ENCODE results near the gene LYRM4. TPM values are rescaled to one million over a fixed set of nuclear protein-coding genes. Genes with fewer than 3 reads are reported as not detected.

Gene LYRM4
- polyA plus RNA-seq, 2 of the 4 experiments (the other 2 are of a cell fraction) = 25.6 to 43.3 TPM

GRCh38 chr6:5235830-5236229 is 24.9 kb downstream of the LYRM4 start (continued):
- TF ChIP-seq REST (IDR thresholded peaks at IDR 0.05) = no peak
- no peak for TF ChIP-seq JUNB (IDR thresholded peaks at IDR 0.05)
- TF ChIP-seq FOXS1 (CRISPR knock-in tag; IDR thresholded peaks at IDR 0.05) = no peak
- TF ChIP-seq RAD21 (conservative IDR thresholded peaks at IDR 0.05 in 1 of 2, IDR thresholded peaks at IDR 0.05 in 1 of 2) = no peak
- no peak for TF ChIP-seq TP53 (CRISPR knock-in tag; IDR thresholded peaks at IDR 0.05)
- no peak for TF ChIP-seq RNF2 (IDR thresholded peaks at IDR 0.05; ENCODE audit: borderline replicate concordance, low read depth)
- no peak for TF ChIP-seq SREBF2 (IDR thresholded peaks at IDR 0.05)

GRCh38 chr6:5234874-5235273 is 25.9 kb downstream of the LYRM4 start:
- ChIA-PET CTCF (interaction anchor here (1.0 kb wide), 1 partner anchor 19 kb away, joined by 3 read pairs; no protein-coding TSS in a partner anchor), POLR2A (no interaction called here)
- H3K4me1 ChIP-seq = no peaks in the 10 kb centered on the region
- DNase-seq (ENCODE audit: low read depth in 1 of 2, low spot score in 1 of 2) = no peak
- H3K4me2 ChIP-seq = no peak overlapping the region
- no peaks in the 10 kb centered on the region for H3K9me3 ChIP-seq
- H3K27ac ChIP-seq = no peak overlapping the region
- TF ChIP-seq TP53 (CRISPR knock-in tag; IDR thresholded peaks at IDR 0.05) (no peak), RARB (CRISPR knock-in tag; IDR thresholded peaks at IDR 0.05) (no peak), PBX3 (IDR thresholded peaks at IDR 0.05) (no peak), RFX5 (IDR thresholded peaks at IDR 0.05) (no peak), E2F6 (IDR thresholded peaks at IDR 0.05; ENCODE audit: borderline replicate concordance, low read depth) (no peak), ATOH8 (CRISPR knock-in tag; IDR thresholded peaks at IDR 0.05; ENCODE audit: low read depth) (no peak), POLR2AphosphoS2 (conservative IDR thresholded peaks at IDR 0.05; ENCODE audit: low read length) (no peak), EP300 (IDR thresholded peaks at IDR 0.05) (no peak), PHF8 (IDR thresholded peaks at IDR 0.05; ENCODE audit: borderline replicate concordance, low read depth) (no peak), CHD2 (IDR thresholded peaks at IDR 0.05; ENCODE audit: low read length, partially characterized antibody) (no peak), HEYL (CRISPR knock-in tag; IDR thresholded peaks at IDR 0.05) (no peak), SMC3 (IDR thresholded peaks at IDR 0.05) (no peak), CTCF (IDR thresholded peaks at IDR 0.05) (no peak), ESRRA (IDR thresholded peaks at IDR 0.05; ENCODE audit: borderline replicate concordance, low read length) (no peak), HES2 (IDR thresholded peaks at IDR 0.05) (no peak), HMGXB4 (CRISPR knock-in tag; IDR thresholded peaks at IDR 0.05; ENCODE audit: borderline replicate concordance) (no peak), ZNF302 (CRISPR knock-in tag; IDR thresholded peaks at IDR 0.05) (no peak), MAFK (IDR thresholded peaks at IDR 0.05; ENCODE audit: partially characterized antibody) (no peak)
- no peak for ATAC-seq
- FAIRE-seq = no peak
- H3K4me3 ChIP-seq = no peak overlapping the region
- 94% methylated on average over 6 of the region's 6 CpGs for WGBS (ENCODE audit: missing lambda C conversion rate)

Data from A549 (cell line).